GM12878 (cell line): ENCODE results near the gene CFAP65. TPM values are rescaled to one million over a fixed set of nuclear protein-coding genes. Genes with fewer than 3 reads are reported as not detected.

ENCODE experiments used
- ATAC-seq: fragments of 200-7000 bp; cut with Tn5 transposase; 3 replicates; pipeline ENCODE4 v1.9.1; 2020; ENCODE audit warnings: mild to moderate bottlenecking, moderate library complexity
- BruUV-seq: library from RNA; stranded (reverse); fragments of 400-500 nt; replicated peaks from 2 replicates; lab custom pipeline; 2021; lab: Mats Ljungman, UMichigan
- CTCF ChIA-PET: fragments of 300-600 bp; sonication (Branson Sonifier 250); formaldehyde crosslinking; extraction: SDS; loops from one replicate; lab custom pipeline; 2021; ENCODE audit warnings: inconsistent platforms; lab: Yijun Ruan, JAX
- POLR2A ChIA-PET: fragments of 350-600 bp; formaldehyde crosslinking; extraction: SDS; loops from one replicate; lab custom pipeline; 2021; ENCODE audit warnings: inconsistent platforms; lab: Charles Lee
- RAD21 ChIA-PET: fragments of 300-600 bp; sonication (Branson Sonifier 250); formaldehyde crosslinking; loops from one replicate; lab custom pipeline; 2023; ENCODE audit warnings: antibody characterized with exemption; ENCODE audit not compliant: unreplicated experiment; lab: Charles Lee
- SMC1A ChIA-PET: fragments of 300-600 bp; sonication (Branson Sonifier 250); formaldehyde crosslinking; loops from one replicate; lab custom pipeline; 2023; ENCODE audit not compliant: unreplicated experiment, uncharacterized antibody; lab: Charles Lee
- DNase-seq: peaks from one replicate; pipeline ENCODE4 v3.0.0-alpha.2; 2011; ENCODE audit warnings: low read depth, low spot score
- FAIRE-seq: peaks from 3 replicates; lab custom pipeline; 2011; peaks lifted over from hg19 to GRCh38; lab: Jason Lieb, UNC
- H2AFZ ChIP-seq: 2 replicates; pipeline ENCODE4 v1.6.0; 2011; ENCODE audit warnings: low read depth, low read length, control low read depth; ENCODE audit not compliant: control insufficient read depth
- H3K27ac ChIP-seq: 2 replicates; pipeline ENCODE4 v1.5.1; 2011; ENCODE audit warnings: control low read depth; ENCODE audit not compliant: control insufficient read depth, insufficient read depth
- H3K27me3 ChIP-seq, 2 experiments: replicated peaks in 1 of 2; 2 replicates each; pipeline versions ENCODE4 v1.6.0 to v1.6.1; 2011; ENCODE audit warnings: low read length in 1 of 2; ENCODE audit not compliant: control insufficient read depth in 2 of 2, insufficient read depth in 2 of 2
- H3K36me3 ChIP-seq, 2 experiments: 2 replicates each; pipeline ENCODE4 v1.5.1; 2011; ENCODE audit warnings: low read length in 1 of 2; ENCODE audit not compliant: control insufficient read depth in 2 of 2, insufficient read depth in 2 of 2
- H3K4me1 ChIP-seq: 2 replicates; pipeline ENCODE4 v1.6.1; 2011; ENCODE audit warnings: mild to moderate bottlenecking, low read length, moderate library complexity, mixed read lengths; ENCODE audit not compliant: control insufficient read depth, insufficient read depth
- H3K4me2 ChIP-seq: 2 replicates; pipeline ENCODE4 v1.6.0; 2011; ENCODE audit warnings: control low read depth; ENCODE audit not compliant: control insufficient read depth, insufficient read depth
- H3K4me3 ChIP-seq: fragments of 200-600 bp; sonication (generic); 2 replicates; pipeline ENCODE4 v1.5.1; 2016
- H3K79me2 ChIP-seq: 2 replicates; pipeline ENCODE4 v1.6.0; 2011; ENCODE audit warnings: low read length; ENCODE audit not compliant: control insufficient read depth, insufficient read depth
- H3K9ac ChIP-seq: 2 replicates; pipeline ENCODE4 v1.8.0; 2011; ENCODE audit warnings: low read length, control low read depth, mixed read lengths; ENCODE audit not compliant: control insufficient read depth, insufficient read depth
- H3K9me3 ChIP-seq: replicated peaks from 3 replicates; pipeline ENCODE4 v1.5.1; 2011; ENCODE audit warnings: mild to moderate bottlenecking, low read length; ENCODE audit not compliant: control insufficient read depth, insufficient read depth
- H4K20me1 ChIP-seq: 2 replicates; pipeline ENCODE4 v1.6.0; 2011; ENCODE audit not compliant: control insufficient read depth, insufficient read depth
- ASH2L ChIP-seq: fragments of 300-600, 200-600 bp; sonication (generic); IDR thresholded peaks from 2 replicates; pipeline ENCODE4 v1.6.1; 2017; ENCODE audit warnings: low read depth, mild to moderate bottlenecking, borderline replicate concordance
- ATF7 ChIP-seq: fragments of 450-650 bp; IDR thresholded peaks from 2 replicates; pipeline ENCODE4 v1.6.1; 2016; ENCODE audit warnings: low read depth, mild to moderate bottlenecking
- EGR1 ChIP-seq, 2 experiments: IDR thresholded peaks; 1 replicate in 1 of 2; 2 replicates in 1 of 2; pipeline ENCODE4 v1.6.1; 2011 to 2012; ENCODE audit warnings: low read depth in 2 of 2, low read length in 2 of 2, borderline replicate concordance in 1 of 2, mild to moderate bottlenecking in 1 of 2, moderate library complexity in 1 of 2
- ESRRA ChIP-seq: IDR thresholded peaks from 2 replicates; pipeline ENCODE4 v1.6.1; 2012; ENCODE audit warnings: mild to moderate bottlenecking, low read length, improper control_type of control experiment
- EZH2 ChIP-seq: IDR thresholded peaks from 2 replicates; pipeline ENCODE4 v1.6.1; 2012; ENCODE audit warnings: low read depth, mild to moderate bottlenecking, control low read depth, inconsistent platforms, low read length, borderline replicate concordance; ENCODE audit not compliant: control insufficient read depth
- KDM1A ChIP-seq: fragments of 200-600 bp; sonication (generic); IDR thresholded peaks from 2 replicates; pipeline ENCODE4 v1.6.1; 2016; ENCODE audit warnings: borderline replicate concordance
- LARP7 ChIP-seq: fragments of 450-650 bp; IDR thresholded peaks from 2 replicates; pipeline ENCODE4 v1.6.1; 2017; ENCODE audit warnings: mild to moderate bottlenecking
- MTA2 ChIP-seq: fragments of 450-650 bp; IDR thresholded peaks from 2 replicates; pipeline ENCODE4 v1.6.1; 2016; ENCODE audit warnings: low read depth, mild to moderate bottlenecking, moderate library complexity
- MYB ChIP-seq: fragments of 150-350 bp; IDR thresholded peaks from 2 replicates; pipeline ENCODE4 v1.6.1; 2014; ENCODE audit warnings: mild to moderate bottlenecking, low read depth, low read length, borderline replicate concordance
- NFIC ChIP-seq: IDR thresholded peaks from 2 replicates; pipeline ENCODE4 v1.6.1; 2012; ENCODE audit warnings: low read depth, mild to moderate bottlenecking, inconsistent platforms, low read length, moderate library complexity
- NR2C2 ChIP-seq: IDR thresholded peaks from 2 replicates; pipeline ENCODE4 v1.6.1; 2011; ENCODE audit warnings: borderline replicate concordance, low read depth; ENCODE audit not compliant: control insufficient read depth, insufficient read length
- PML ChIP-seq: IDR thresholded peaks from 2 replicates; pipeline ENCODE4 v1.6.1; 2012; ENCODE audit warnings: low read length, inconsistent platforms
- SREBF1 ChIP-seq: IDR thresholded peaks from 2 replicates; pipeline ENCODE4 v1.6.1; 2012; ENCODE audit warnings: mild to moderate bottlenecking, low read length
- SUZ12 ChIP-seq: fragments of 200-600 bp; sonication (generic); IDR thresholded peaks from one replicate; pipeline ENCODE4 v1.6.1; 2018; ENCODE audit warnings: antibody characterized with exemption, mild to moderate bottlenecking; ENCODE audit not compliant: unreplicated experiment
- WRNIP1 ChIP-seq: IDR thresholded peaks from 2 replicates; pipeline ENCODE4 v1.6.1; 2011; ENCODE audit warnings: low read depth, low read length, improper control_type of control experiment, borderline replicate concordance
- WGBS: methylation state at CpG from one replicate; pipeline ENCODE4 v1.1.6; 2016; ENCODE audit warnings: low lambda C conversion rate; ENCODE audit not compliant: insufficient replicate concordance, insufficient coverage; ENCODE audit errors: missing lambda C conversion rate; 5-methylcytosine and 5-hydroxymethylcytosine counted together
- in situ Hi-C: fragments of 300-500 bp; cut with MboI; formaldehyde crosslinking; loops from 9 replicates; pipeline ENCODE4 v1.14.3; 2018; ENCODE audit warnings: mixed read lengths
- intact Hi-C: fragments of 100-400 bp; cut with micrococcal nuclease; formaldehyde crosslinking; loops from one replicate; pipeline ENCODE4 v1.14.2; 2022; ENCODE audit not compliant: unreplicated experiment
- polyA plus RNA-seq, 11 experiments: library from polyadenylated mRNA; depleted of rRNA in 4 of 11; unstranded in 6 of 11; stranded (reverse) in 5 of 11; fragments of >200 nt; fragmentation: Nextera tagmentation in 4 of 11; fragmentation: Illumina TruSeq in 1 of 11; extraction: Ambion mirVana in 4 of 11; extraction: Trizol in 1 of 11; gene quantifications; 1 replicate in 1 of 11; 2 replicates in 10 of 11; pipeline versions ENCODE4 v1.2.1 to v1.2.3, GENCODE V29; 2011 to 2016; ENCODE audit warnings: inconsistent platforms in 2 of 11, missing spikeins in 2 of 11, low read depth in 1 of 11
- total RNA-seq, 4 experiments: library from RNA; depleted of rRNA in 3 of 4; stranded (reverse); fragments of >200 nt in 3 of 4; fragmentation: Illumina TruSeq in 1 of 4; extraction: Trizol in 1 of 4; gene quantifications; 2 replicates each; pipeline versions ENCODE4 v1.2.1 to v1.2.3, GENCODE V29; 2013 to 2021
- TF ChIP-seq, protein P1 (sequence below): IDR thresholded peaks from 2 replicates; pipeline ENCODE4 v1.6.1; 2012; ENCODE audit warnings: low read depth, low read length, improper control_type of control experiment
- TF ChIP-seq, protein P2 (sequence below): IDR thresholded peaks from 2 replicates; pipeline ENCODE4 v1.6.1; 2011; ENCODE audit warnings: mild to moderate bottlenecking, low read depth, low read length, moderate library complexity; ENCODE audit not compliant: insufficient replicate concordance

Gene CFAP65
- total and polyA plus RNA-seq, 10 of the 15 experiments (the other 5 are each of a cell fraction or from before 2014, with no cell fraction given), result not detected

DNA sequence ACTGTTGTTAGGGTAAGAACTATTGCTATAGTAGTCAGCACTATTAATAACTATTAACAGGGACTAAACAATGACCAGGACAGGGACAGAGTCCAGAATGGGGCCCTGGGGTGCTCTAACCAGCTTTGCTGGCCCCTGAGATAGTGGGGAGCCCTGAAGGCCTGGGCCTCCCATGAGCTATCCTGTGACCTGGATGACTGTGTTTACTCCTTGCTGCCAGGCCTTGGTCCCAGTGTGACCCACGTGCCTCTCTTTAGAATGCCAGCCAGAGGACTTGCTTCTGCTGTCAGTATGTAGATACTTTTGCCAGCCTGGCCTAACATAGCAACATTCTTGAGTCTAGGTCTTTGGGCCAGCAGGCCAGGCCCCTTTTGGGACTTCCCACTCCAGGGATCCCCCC is 70.4 kb downstream of the CFAP65 start:
- no peak overlapping the region for H3K9ac ChIP-seq
- H3K4me1 ChIP-seq, result no peaks in the 10 kb centered on the region
- WGBS, result 0% methylated on average over 1 of the region's 1 CpG
- POLR2A ChIA-PET, result no interaction called here
- no peak overlapping the region for H3K4me2 ChIP-seq
- intact Hi-C loops, result no loop called here
- no peaks in the 10 kb centered on the region for H3K9me3 ChIP-seq
- no peaks in the 10 kb centered on the region for H3K79me2 ChIP-seq
- RAD21 ChIA-PET, result no interaction called here
- BruUV-seq, result no TSS peak
- FAIRE-seq, result no peak
- in situ Hi-C loops, result no loop called here
- TF ChIP-seq EZH2, result no peak
- no peak for TF ChIP-seq ESRRA
- TF ChIP-seq WRNIP1, result no peak
- no peak for TF ChIP-seq SREBF1
- TF ChIP-seq NR2C2, result no peak
- TF ChIP-seq ATF7, result no peak
- no peak for TF ChIP-seq NFIC
- no peak for TF ChIP-seq SUZ12
- TF ChIP-seq, protein P1, sequence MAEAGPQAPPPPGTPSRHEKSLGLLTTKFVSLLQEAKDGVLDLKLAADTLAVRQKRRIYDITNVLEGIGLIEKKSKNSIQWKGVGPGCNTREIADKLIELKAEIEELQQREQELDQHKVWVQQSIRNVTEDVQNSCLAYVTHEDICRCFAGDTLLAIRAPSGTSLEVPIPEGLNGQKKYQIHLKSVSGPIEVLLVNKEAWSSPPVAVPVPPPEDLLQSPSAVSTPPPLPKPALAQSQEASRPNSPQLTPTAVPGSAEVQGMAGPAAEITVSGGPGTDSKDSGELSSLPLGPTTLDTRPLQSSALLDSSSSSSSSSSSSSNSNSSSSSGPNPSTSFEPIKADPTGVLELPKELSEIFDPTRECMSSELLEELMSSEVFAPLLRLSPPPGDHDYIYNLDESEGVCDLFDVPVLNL, result no peak
- no peak for TF ChIP-seq PML
- TF ChIP-seq, protein P2, sequence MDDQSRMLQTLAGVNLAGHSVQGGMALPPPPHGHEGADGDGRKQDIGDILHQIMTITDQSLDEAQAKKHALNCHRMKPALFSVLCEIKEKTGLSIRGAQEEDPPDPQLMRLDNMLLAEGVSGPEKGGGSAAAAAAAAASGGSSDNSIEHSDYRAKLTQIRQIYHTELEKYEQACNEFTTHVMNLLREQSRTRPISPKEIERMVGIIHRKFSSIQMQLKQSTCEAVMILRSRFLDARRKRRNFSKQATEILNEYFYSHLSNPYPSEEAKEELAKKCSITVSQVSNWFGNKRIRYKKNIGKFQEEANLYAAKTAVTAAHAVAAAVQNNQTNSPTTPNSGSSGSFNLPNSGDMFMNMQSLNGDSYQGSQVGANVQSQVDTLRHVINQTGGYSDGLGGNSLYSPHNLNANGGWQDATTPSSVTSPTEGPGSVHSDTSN, result no peak
- no peak for TF ChIP-seq LARP7
- no peak for TF ChIP-seq MTA2
- no peak for TF ChIP-seq EGR1 (IDR thresholded peaks at IDR 0.05; ENCODE audit: borderline replicate concordance in 1 of 2, low read depth in 2 of 2, low read length in 2 of 2)
- no peak for TF ChIP-seq ASH2L
- TF ChIP-seq KDM1A, result no peak
- no peak for TF ChIP-seq MYB
- no peak overlapping the region for H3K27ac ChIP-seq
- H4K20me1 ChIP-seq, result no peaks in the 10 kb centered on the region
- no peak for ATAC-seq
- SMC1A ChIA-PET, result no interaction called here
- no peaks in the 10 kb centered on the region for H3K36me3 ChIP-seq
- H2AFZ ChIP-seq, result no peak overlapping the region
- CTCF ChIA-PET, result no interaction called here
- DNase-seq, result no peak
- no peak overlapping the region for H3K4me3 ChIP-seq
- H3K27me3 ChIP-seq, result no peaks in the 10 kb centered on the region; a peak in 2 of 4 replicates
